IMR-90 (cell line): ENCODE results near the gene GPR160. TPM values are rescaled to one million over a fixed set of nuclear protein-coding genes. Genes with fewer than 3 reads are reported as not detected.

ENCODE experiments used
- ATAC-seq: fragments of 200-7000 bp; cut with Tn5 transposase; 2 replicates; pipeline ENCODE4 v1.9.1; 2020; ENCODE audit warnings: low read depth, mild to moderate bottlenecking, moderate library complexity
- BruUV-seq: library from RNA; stranded (reverse); fragments of 400-500 nt; replicated peaks from 2 replicates; lab custom pipeline; 2021; lab: Mats Ljungman, UMichigan
- CTCF ChIA-PET: fragments of 300-600 bp; formaldehyde crosslinking; extraction: SDS; loops from one replicate; lab custom pipeline; 2021; ENCODE audit warnings: antibody characterized with exemption; lab: Yijun Ruan, JAX
- POLR2A ChIA-PET: fragments of 300-600 bp; sonication (Branson Sonifier 250); formaldehyde crosslinking; loops from one replicate; lab custom pipeline; 2022; ENCODE audit warnings: antibody characterized with exemption; ENCODE audit not compliant: unreplicated experiment; lab: Charles Lee
- DNase-seq: peaks from one replicate; pipeline ENCODE4 v3.0.0; 2013
- H2AFZ ChIP-seq: replicated peaks from 2 replicates; pipeline ENCODE3; 2013; ENCODE audit warnings: low read length, mild to moderate bottlenecking; ENCODE audit not compliant: poor library complexity
- H2AK5ac ChIP-seq: 2 replicates; pipeline ENCODE4 v1.6.1; 2013; ENCODE audit warnings: low read depth, low read length, inconsistent platforms
- H2AK9ac ChIP-seq: replicated peaks from 2 replicates; pipeline ENCODE3; 2013; ENCODE audit warnings: mild to moderate bottlenecking, low read depth, low read length, moderate library complexity; ENCODE audit not compliant: poor library complexity
- H2BK120ac ChIP-seq: 2 replicates; pipeline ENCODE4 v1.6.1; 2013; ENCODE audit warnings: low read depth, low read length, inconsistent platforms
- H2BK15ac ChIP-seq: 3 replicates; pipeline ENCODE4 v1.6.1; 2013; ENCODE audit warnings: low read depth, low read length, inconsistent platforms
- H2BK20ac ChIP-seq: 2 replicates; pipeline ENCODE4 v1.6.1; 2013; ENCODE audit warnings: low read depth, mild to moderate bottlenecking, inconsistent platforms, low read length, moderate library complexity
- H2BK5ac ChIP-seq: 2 replicates; pipeline ENCODE4 v1.6.1; 2013; ENCODE audit warnings: mild to moderate bottlenecking, low read depth, low read length, inconsistent platforms; ENCODE audit not compliant: poor library complexity, severe bottlenecking
- H3K14ac ChIP-seq: replicated peaks from 2 replicates; pipeline ENCODE4 v1.6.1; 2013; ENCODE audit warnings: low read depth, low read length, inconsistent platforms
- H3K18ac ChIP-seq: 2 replicates; pipeline ENCODE4 v1.6.1; 2013; ENCODE audit warnings: low read depth, low read length, control low read depth
- H3K23ac ChIP-seq: 2 replicates; pipeline ENCODE4 v1.6.1; 2013; ENCODE audit warnings: low read depth, low read length, inconsistent platforms
- H3K27ac ChIP-seq: 2 replicates; pipeline ENCODE4 v1.5.1; 2013; ENCODE audit warnings: mild to moderate bottlenecking, control low read depth, low read length; ENCODE audit not compliant: insufficient read depth
- H3K27me3 ChIP-seq: 2 replicates; pipeline ENCODE4 v1.6.1; 2013; ENCODE audit warnings: low read length; ENCODE audit not compliant: control insufficient read depth, insufficient read depth
- H3K36me3 ChIP-seq: 2 replicates; pipeline ENCODE4 v1.6.1; 2013; ENCODE audit warnings: low read length, mixed read lengths; ENCODE audit not compliant: control insufficient read depth, insufficient read depth
- H3K4ac ChIP-seq: 2 replicates; pipeline ENCODE4 v1.6.1; 2013; ENCODE audit warnings: low read depth, low read length, inconsistent platforms
- H3K4me1 ChIP-seq: 2 replicates; pipeline ENCODE4 v1.6.1; 2013; ENCODE audit warnings: low read length, mixed read lengths; ENCODE audit not compliant: control insufficient read depth, insufficient read depth
- H3K4me2 ChIP-seq: 2 replicates; pipeline ENCODE4 v1.6.1; 2013; ENCODE audit warnings: low read depth, mild to moderate bottlenecking, control low read depth, low read length, moderate library complexity
- H3K4me3 ChIP-seq: 2 replicates; pipeline ENCODE4 v1.5.1; 2013; ENCODE audit warnings: low read depth, mild to moderate bottlenecking, control low read depth, low read length, moderate library complexity; ENCODE audit not compliant: insufficient read depth
- H3K56ac ChIP-seq: 2 replicates; pipeline ENCODE4 v1.6.1; 2013; ENCODE audit warnings: low read length, inconsistent platforms; ENCODE audit not compliant: insufficient read depth; ENCODE audit errors: extremely low read depth
- H3K79me1 ChIP-seq, 2 experiments: 2 replicates each; pipeline ENCODE4 v1.6.1; 2013; ENCODE audit warnings: low read length in 2 of 2, inconsistent platforms in 1 of 2, low read depth in 1 of 2
- H3K9ac ChIP-seq: 2 replicates; pipeline ENCODE4 v1.6.1; 2013; ENCODE audit warnings: low read depth, low read length, control low read depth
- H3K9me1 ChIP-seq: 2 replicates; pipeline ENCODE4 v1.6.1; 2013; ENCODE audit warnings: low read length, inconsistent platforms; ENCODE audit not compliant: insufficient read depth
- H3K9me3 ChIP-seq: 2 replicates; pipeline ENCODE4 v1.6.1; 2013; ENCODE audit warnings: low read length; ENCODE audit not compliant: control insufficient read depth, insufficient read depth
- H4K20me1 ChIP-seq: 2 replicates; pipeline ENCODE4 v1.6.1; 2013; ENCODE audit warnings: low read length, inconsistent platforms; ENCODE audit not compliant: insufficient read depth
- H4K5ac ChIP-seq: 2 replicates; pipeline ENCODE4 v1.6.1; 2013; ENCODE audit warnings: mild to moderate bottlenecking, low read depth, low read length, control low read depth
- H4K8ac ChIP-seq, 2 experiments: 2 replicates each; pipeline ENCODE4 v1.6.1; 2013; ENCODE audit warnings: low read depth in 2 of 2, low read length in 2 of 2, control low read depth in 1 of 2, inconsistent platforms in 1 of 2
- H4K91ac ChIP-seq: 2 replicates; pipeline ENCODE4 v1.6.1; 2013; ENCODE audit warnings: low read depth, low read length, inconsistent platforms; ENCODE audit not compliant: insufficient read depth
- BHLHE40 ChIP-seq: fragments of 150-350 bp; IDR thresholded peaks from 2 replicates; pipeline ENCODE4 v1.6.1; 2016; ENCODE audit warnings: mild to moderate bottlenecking, low read depth, low read length
- CEBPB ChIP-seq: IDR thresholded peaks from 2 replicates; pipeline ENCODE4 v1.6.1; 2012; ENCODE audit warnings: low read depth, low read length, improper control_type of control experiment
- CHD1 ChIP-seq: IDR thresholded peaks from 2 replicates; pipeline ENCODE4 v1.6.1; 2012; ENCODE audit warnings: low read depth, low read length, improper control_type of control experiment
- FOS ChIP-seq: fragments of 150-350 bp; IDR thresholded peaks from 2 replicates; pipeline ENCODE4 v1.6.1; 2016; ENCODE audit warnings: low read depth, low read length
- MAFK ChIP-seq: IDR thresholded peaks from 2 replicates; pipeline ENCODE4 v1.6.1; 2012; ENCODE audit warnings: low read depth, low read length, improper control_type of control experiment
- MAZ ChIP-seq: IDR thresholded peaks from 2 replicates; pipeline ENCODE4 v1.6.1; 2012; ENCODE audit warnings: low read depth, mild to moderate bottlenecking, low read length, improper control_type of control experiment, moderate library complexity, borderline replicate concordance
- MXI1 ChIP-seq: IDR thresholded peaks from 2 replicates; pipeline ENCODE4 v1.6.1; 2012; ENCODE audit warnings: low read depth, mild to moderate bottlenecking, low read length, moderate library complexity, borderline replicate concordance
- NFE2L2 ChIP-seq: fragments of 150-350 bp; IDR thresholded peaks from 2 replicates; pipeline ENCODE4 v1.6.1; 2016; ENCODE audit warnings: low read depth, mild to moderate bottlenecking, low read length
- POLR2A ChIP-seq: IDR thresholded peaks from 2 replicates; pipeline ENCODE4 v1.6.1; 2012; ENCODE audit warnings: mild to moderate bottlenecking, low read depth, low read length
- RAD21 ChIP-seq: IDR thresholded peaks from 2 replicates; pipeline ENCODE4 v1.6.1; 2012; ENCODE audit warnings: low read length, improper control_type of control experiment
- RCOR1 ChIP-seq: IDR thresholded peaks from 2 replicates; pipeline ENCODE4 v1.6.1; 2012; ENCODE audit warnings: mild to moderate bottlenecking, low read length, improper control_type of control experiment; ENCODE audit not compliant: insufficient replicate concordance
- RFX5 ChIP-seq: IDR thresholded peaks from 2 replicates; pipeline ENCODE4 v1.8.0; 2012; ENCODE audit warnings: low read depth, mild to moderate bottlenecking, low read length, moderate library complexity
- SMC3 ChIP-seq: fragments of 150-350 bp; IDR thresholded peaks from 2 replicates; pipeline ENCODE4 v1.6.1; 2016; ENCODE audit warnings: low read depth, mild to moderate bottlenecking, antibody characterized with exemption, low read length, moderate library complexity
- WGBS, 2 experiments: methylation state at CpG; one replicate each; pipeline versions ENCODE4 v1.1.5 to v1.1.7; 2013; ENCODE audit warnings: missing lambda C conversion rate in 2 of 2; ENCODE audit not compliant: insufficient read length in 1 of 2; ENCODE audit errors: extremely low coverage in 2 of 2; 5-methylcytosine and 5-hydroxymethylcytosine counted together
- dilution Hi-C: fragments of 300-500 bp; cut with HindIII; formaldehyde crosslinking; loops from one replicate; pipeline ENCODE4 v1.14.3; 2018; ENCODE audit warnings: low sequenced_read_pairs; ENCODE audit not compliant: unreplicated experiment
- in situ Hi-C: fragments of 300-500 bp; cut with MboI; formaldehyde crosslinking; loops from 3 replicates; pipeline ENCODE4 v1.14.3; 2019; ENCODE audit warnings: low sequenced_read_pairs, inconsistent platforms, mixed read lengths
- intact Hi-C: fragments of 100-400 bp; cut with micrococcal nuclease; formaldehyde crosslinking; loops from 2 replicates; pipeline ENCODE4 v1.10.0; 2022
- polyA plus RNA-seq, 3 experiments: library from polyadenylated mRNA; depleted of rRNA; stranded (reverse); fragments of >200 nt; gene quantifications; 2 replicates each; pipeline ENCODE4 v1.2.3, GENCODE V29; 2012; ENCODE audit warnings: low replicate concordance in 1 of 3
- total RNA-seq: library from RNA; depleted of rRNA; stranded (reverse); fragments of >200 nt; gene quantifications from 2 replicates; pipeline ENCODE4 v1.2.3, GENCODE V29; 2012
- TF ChIP-seq, protein P1 (sequence below): fragments of 150-350 bp; IDR thresholded peaks from 2 replicates; pipeline ENCODE4 v1.6.1; 2016; ENCODE audit warnings: low read depth, mild to moderate bottlenecking, low read length, moderate library complexity, borderline replicate concordance
- TF ChIP-seq, protein P2 (sequence below): conservative IDR thresholded peaks from 2 replicates; pipeline ENCODE4 v1.5.1; 2012; ENCODE audit warnings: mild to moderate bottlenecking, low read depth, low read length, improper control_type of control experiment
- TF ChIP-seq, protein P3 (sequence below): fragments of 150-350 bp; IDR thresholded peaks from 2 replicates; pipeline ENCODE4 v1.6.1; 2017; ENCODE audit warnings: mild to moderate bottlenecking, antibody characterized with exemption, low read length, low read depth

GPR160 gene
- total and polyA plus RNA-seq, 2 of the 4 experiments (the other 2 are of a cell fraction) = 0.09 to 0.18 TPM

DNA sequence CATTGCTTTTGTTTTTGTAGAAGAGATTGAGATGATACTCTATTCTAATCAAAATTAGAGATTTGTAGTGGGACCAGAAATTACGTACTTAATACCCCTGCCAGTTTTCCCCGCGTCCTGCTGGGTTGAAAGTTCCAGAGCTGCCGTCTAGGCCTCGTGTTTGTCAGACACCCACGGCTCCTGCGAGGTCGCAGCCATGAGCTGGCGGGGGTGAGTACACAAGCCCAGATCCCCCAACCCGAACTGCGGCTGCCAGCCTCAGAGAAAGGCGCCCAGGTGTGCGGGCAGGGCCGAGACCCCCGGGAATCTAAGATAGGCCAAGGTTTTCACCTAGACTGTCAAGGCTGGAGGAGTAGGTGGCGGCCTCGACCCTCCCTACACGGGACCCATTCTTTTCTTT, 26.3 kb downstream of the GPR160 start:
- no peak overlapping the region for H3K18ac ChIP-seq
- no peak overlapping the region for H2BK120ac ChIP-seq
- H2AFZ ChIP-seq = no peak overlapping the region
- H4K91ac ChIP-seq = no peak overlapping the region
- no peak overlapping the region for H3K4ac ChIP-seq
- no peak overlapping the region for H2BK5ac ChIP-seq
- H3K56ac ChIP-seq = no peak overlapping the region
- no peak overlapping the region for H3K14ac ChIP-seq
- TF ChIP-seq MAFK (no peak), CEBPB (no peak), POLR2A (no peak), FOS (no peak), BHLHE40 (no peak), MAZ (no peak), SMC3 (no peak), RCOR1 (no peak), RFX5 (no peak), RAD21 (no peak), MXI1 (no peak), NFE2L2 (no peak), CHD1 (no peak)
- TF ChIP-seq, protein P1, sequence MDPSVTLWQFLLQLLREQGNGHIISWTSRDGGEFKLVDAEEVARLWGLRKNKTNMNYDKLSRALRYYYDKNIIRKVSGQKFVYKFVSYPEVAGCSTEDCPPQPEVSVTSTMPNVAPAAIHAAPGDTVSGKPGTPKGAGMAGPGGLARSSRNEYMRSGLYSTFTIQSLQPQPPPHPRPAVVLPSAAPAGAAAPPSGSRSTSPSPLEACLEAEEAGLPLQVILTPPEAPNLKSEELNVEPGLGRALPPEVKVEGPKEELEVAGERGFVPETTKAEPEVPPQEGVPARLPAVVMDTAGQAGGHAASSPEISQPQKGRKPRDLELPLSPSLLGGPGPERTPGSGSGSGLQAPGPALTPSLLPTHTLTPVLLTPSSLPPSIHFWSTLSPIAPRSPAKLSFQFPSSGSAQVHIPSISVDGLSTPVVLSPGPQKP = no peak
- TF ChIP-seq, protein P2, sequence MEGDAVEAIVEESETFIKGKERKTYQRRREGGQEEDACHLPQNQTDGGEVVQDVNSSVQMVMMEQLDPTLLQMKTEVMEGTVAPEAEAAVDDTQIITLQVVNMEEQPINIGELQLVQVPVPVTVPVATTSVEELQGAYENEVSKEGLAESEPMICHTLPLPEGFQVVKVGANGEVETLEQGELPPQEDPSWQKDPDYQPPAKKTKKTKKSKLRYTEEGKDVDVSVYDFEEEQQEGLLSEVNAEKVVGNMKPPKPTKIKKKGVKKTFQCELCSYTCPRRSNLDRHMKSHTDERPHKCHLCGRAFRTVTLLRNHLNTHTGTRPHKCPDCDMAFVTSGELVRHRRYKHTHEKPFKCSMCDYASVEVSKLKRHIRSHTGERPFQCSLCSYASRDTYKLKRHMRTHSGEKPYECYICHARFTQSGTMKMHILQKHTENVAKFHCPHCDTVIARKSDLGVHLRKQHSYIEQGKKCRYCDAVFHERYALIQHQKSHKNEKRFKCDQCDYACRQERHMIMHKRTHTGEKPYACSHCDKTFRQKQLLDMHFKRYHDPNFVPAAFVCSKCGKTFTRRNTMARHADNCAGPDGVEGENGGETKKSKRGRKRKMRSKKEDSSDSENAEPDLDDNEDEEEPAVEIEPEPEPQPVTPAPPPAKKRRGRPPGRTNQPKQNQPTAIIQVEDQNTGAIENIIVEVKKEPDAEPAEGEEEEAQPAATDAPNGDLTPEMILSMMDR = no peak
- TF ChIP-seq, protein P3, sequence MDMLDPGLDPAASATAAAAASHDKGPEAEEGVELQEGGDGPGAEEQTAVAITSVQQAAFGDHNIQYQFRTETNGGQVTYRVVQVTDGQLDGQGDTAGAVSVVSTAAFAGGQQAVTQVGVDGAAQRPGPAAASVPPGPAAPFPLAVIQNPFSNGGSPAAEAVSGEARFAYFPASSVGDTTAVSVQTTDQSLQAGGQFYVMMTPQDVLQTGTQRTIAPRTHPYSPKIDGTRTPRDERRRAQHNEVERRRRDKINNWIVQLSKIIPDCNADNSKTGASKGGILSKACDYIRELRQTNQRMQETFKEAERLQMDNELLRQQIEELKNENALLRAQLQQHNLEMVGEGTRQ = no peak
- H3K9ac ChIP-seq = no peak overlapping the region
- BruUV-seq = no TSS peak
- DNase-seq (no peak), ATAC-seq (no peak)
- CTCF ChIA-PET = no interaction called here
- no peak overlapping the region for H3K4me3 ChIP-seq
- no peak overlapping the region for H4K8ac ChIP-seq
- H4K5ac ChIP-seq = no peak overlapping the region
- no peak overlapping the region for H3K23ac ChIP-seq
- intact Hi-C loops (no loop called here), in situ Hi-C loops (no loop called here), dilution Hi-C loops (no loop called here)
- no peak overlapping the region for H3K4me2 ChIP-seq
- H3K79me1 ChIP-seq = no peaks in the 10 kb centered on the region
- H3K36me3 ChIP-seq = no peaks in the 10 kb centered on the region
- no peaks in the 10 kb centered on the region for H3K9me1 ChIP-seq
- WGBS, 2 experiments = 94% methylated on average over 3 of the region's 18 CpGs; no CpG with 5 or more reads in 1 of the 2 experiments
- H3K27ac ChIP-seq = no peak overlapping the region
- no peaks in the 10 kb centered on the region for H4K20me1 ChIP-seq
- no peaks in the 10 kb centered on the region; the same call in 1 of the 2 replicates for H3K27me3 ChIP-seq
- no peaks in the 10 kb centered on the region for H3K4me1 ChIP-seq
- H2AK5ac ChIP-seq = no peak overlapping the region
- POLR2A ChIA-PET = no interaction called here
- H2AK9ac ChIP-seq = no peak overlapping the region
- H2BK20ac ChIP-seq = no peak overlapping the region
- no peak overlapping the region for H2BK15ac ChIP-seq
- no peaks in the 10 kb centered on the region for H3K9me3 ChIP-seq
